ENCODE results near the gene PRKCB.

PRKCB gene

GRCh38 chr16:23867566-23867965, 31.8 kb downstream of the PRKCB start:
- DNase-seq: no peak

GRCh38 chr16:23868136-23868535, 32.4 kb downstream of the PRKCB start:
- DNase-seq: no peak

GRCh38 chr16:23869052-23869451, 33.3 kb downstream of the PRKCB start:
- no peak for DNase-seq

GRCh38 chr16:23871924-23872323, 36.1 kb downstream of the PRKCB start:
- DNase-seq: no peak

GRCh38 chr16:23874613-23875294, 39.0 kb downstream of the PRKCB start:
- no peak for DNase-seq

- DNase-seq: no peak
These were observed 40.6 kb downstream of the PRKCB start for GRCh38 chr16:23876256-23876896.

- no peak for DNase-seq
These were observed 41.6 kb downstream of the PRKCB start for GRCh38 chr16:23877107-23878070.

- DNase-seq: no peak
These were observed 44.1 kb downstream of the PRKCB start for GRCh38 chr16:23879735-23880373.

- no peak for DNase-seq
These were observed 53.4 kb downstream of the PRKCB start for GRCh38 chr16:23889189-23889588.

GRCh38 chr16:23893986-23894385, 58.2 kb downstream of the PRKCB start:
- DNase-seq: no peak

GRCh38 chr16:23895052-23895451, 59.3 kb downstream of the PRKCB start:
- no peak for DNase-seq

- no peak for DNase-seq
These were observed 61.3 kb downstream of the PRKCB start for GRCh38 chr16:23896832-23897821.

- DNase-seq: no peak
These were observed 63.1 kb downstream of the PRKCB start for GRCh38 chr16:23898682-23899430.

GRCh38 chr16:23899869-23900268, 64.1 kb downstream of the PRKCB start:
- DNase-seq: no peak

- DNase-seq: no peak
These were observed 64.8 kb downstream of the PRKCB start for GRCh38 chr16:23900480-23901177.

GRCh38 chr16:23901178-23902033, 65.6 kb downstream of the PRKCB start:
- no peak for DNase-seq

GRCh38 chr16:23902034-23902747, 66.4 kb downstream of the PRKCB start:
- DNase-seq: no peak

GRCh38 chr16:23902748-23903414, 67.1 kb downstream of the PRKCB start:
- DNase-seq: no peak
